HL-60 (cell line): ENCODE measurements around the gene KRTAP24-1.

Experiments
- CTCF ChIP-seq: IDR thresholded peaks from one replicate; pipeline ENCODE4 v1.5.1; 2011; ENCODE audit warnings: low read length, control low read depth, inconsistent platforms; ENCODE audit not compliant: insufficient read depth
- GABPA ChIP-seq: IDR thresholded peaks from 2 replicates; pipeline ENCODE4 v1.6.1; 2012; ENCODE audit warnings: low read depth
- POLR2AphosphoS5 ChIP-seq: IDR thresholded peaks from 2 replicates; pipeline ENCODE4 v1.6.1; 2012; ENCODE audit warnings: low read depth
- REST ChIP-seq: IDR thresholded peaks from 2 replicates; pipeline ENCODE4 v1.6.1; 2012; ENCODE audit warnings: low read depth; ENCODE audit not compliant: insufficient replicate concordance

- no peak for TF ChIP-seq CTCF
- no peak for TF ChIP-seq GABPA
- TF ChIP-seq REST: no peak
- TF ChIP-seq POLR2AphosphoS5: no peak
Measured at GRCh38 chr21:30240661-30241060, 42.1 kb downstream of the KRTAP24-1 start.
